Vagina (tissue), 2 donors: Measurements from ENCODE around the gene CLEC16A.

Experiments used
- POLR2A ChIP-seq, 2 donors: fragments of 450-650 bp; IDR thresholded peaks; one replicate each; pipeline ENCODE4 v1.6.1; 2017; ENCODE audit warnings: antibody characterized with exemption in 2 of 2, mild to moderate bottlenecking in 2 of 2, moderate library complexity in 2 of 2
- POLR2AphosphoS5 ChIP-seq, 2 donors: sonication (generic); formaldehyde crosslinking; IDR thresholded peaks; one replicate each; pipeline ENCODE4 v1.9.0; 2017; ENCODE audit warnings: antibody characterized with exemption in 2 of 2, mild to moderate bottlenecking in 2 of 2, low read depth in 1 of 2; ENCODE audit not compliant: insufficient read depth in 1 of 2
- TF ChIP-seq, protein P1 (sequence below), 3 experiments: fragments of 450-650 bp in 2 of 3; fragments of 200-600 bp in 1 of 3; sonication (generic) in 1 of 3; IDR thresholded peaks; one replicate each; pipeline ENCODE4 v1.5.1; 2017 to 2019; ENCODE audit warnings: antibody characterized with exemption in 3 of 3, mild to moderate bottlenecking in 2 of 3, moderate library complexity in 2 of 3

DNA sequence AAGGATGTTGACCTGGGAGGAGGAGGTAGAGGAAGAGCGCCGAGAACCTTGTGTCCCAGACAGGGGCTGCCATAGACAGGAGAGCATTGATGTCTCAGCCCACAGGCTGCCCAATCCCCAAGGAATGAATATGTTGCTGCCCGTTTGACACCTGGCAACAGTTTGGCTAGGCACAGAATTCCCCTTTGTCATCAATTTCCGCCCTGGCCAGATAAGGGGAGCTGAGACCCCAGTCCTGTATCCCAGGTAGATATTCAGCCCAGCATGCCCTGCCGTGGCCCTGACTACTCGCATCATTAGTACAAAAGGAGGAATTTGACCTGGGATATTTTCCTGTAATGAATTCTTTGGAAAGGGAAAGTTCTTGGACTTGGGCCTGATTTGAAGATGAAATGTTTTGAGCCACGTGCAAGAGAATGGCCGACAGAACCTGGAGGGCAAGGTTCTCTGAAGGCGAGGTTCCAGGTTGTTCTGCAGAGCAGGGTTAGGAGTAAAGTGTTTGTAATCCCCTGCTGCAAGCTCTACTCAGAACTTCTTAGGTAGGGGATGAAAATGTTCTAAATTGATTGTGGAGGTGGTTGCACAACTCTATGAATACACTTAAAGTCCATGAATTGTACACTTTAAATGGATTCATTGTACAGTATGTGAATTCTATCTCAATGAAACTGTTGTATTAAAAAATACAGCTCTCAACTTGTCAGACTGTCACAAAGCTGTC, 202.8 kb downstream of the CLEC16A start:
- TF ChIP-seq, protein P1, sequence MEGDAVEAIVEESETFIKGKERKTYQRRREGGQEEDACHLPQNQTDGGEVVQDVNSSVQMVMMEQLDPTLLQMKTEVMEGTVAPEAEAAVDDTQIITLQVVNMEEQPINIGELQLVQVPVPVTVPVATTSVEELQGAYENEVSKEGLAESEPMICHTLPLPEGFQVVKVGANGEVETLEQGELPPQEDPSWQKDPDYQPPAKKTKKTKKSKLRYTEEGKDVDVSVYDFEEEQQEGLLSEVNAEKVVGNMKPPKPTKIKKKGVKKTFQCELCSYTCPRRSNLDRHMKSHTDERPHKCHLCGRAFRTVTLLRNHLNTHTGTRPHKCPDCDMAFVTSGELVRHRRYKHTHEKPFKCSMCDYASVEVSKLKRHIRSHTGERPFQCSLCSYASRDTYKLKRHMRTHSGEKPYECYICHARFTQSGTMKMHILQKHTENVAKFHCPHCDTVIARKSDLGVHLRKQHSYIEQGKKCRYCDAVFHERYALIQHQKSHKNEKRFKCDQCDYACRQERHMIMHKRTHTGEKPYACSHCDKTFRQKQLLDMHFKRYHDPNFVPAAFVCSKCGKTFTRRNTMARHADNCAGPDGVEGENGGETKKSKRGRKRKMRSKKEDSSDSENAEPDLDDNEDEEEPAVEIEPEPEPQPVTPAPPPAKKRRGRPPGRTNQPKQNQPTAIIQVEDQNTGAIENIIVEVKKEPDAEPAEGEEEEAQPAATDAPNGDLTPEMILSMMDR (IDR thresholded peaks at IDR 0.05), result no peak
- no peak for TF ChIP-seq POLR2A (IDR thresholded peaks at IDR 0.05)
- no peak for TF ChIP-seq POLR2AphosphoS5 (IDR thresholded peaks at IDR 0.05; ENCODE audit: insufficient read depth in 1 of 2, low read depth in 1 of 2)
